H1 (cell line): ENCODE results near the gene SLX4IP. TPM values are rescaled to one million over a fixed set of nuclear protein-coding genes. Genes with fewer than 3 reads are reported as not detected.
A peak's percentile ranks its signal among the peaks of the same experiment; 100 is the strongest.

Experiments used
- CTCF ChIA-PET: fragments of 300-600 bp; sonication (Branson Sonifier 250); formaldehyde crosslinking; loops from one replicate; lab custom pipeline; 2021; ENCODE audit not compliant: partially characterized antibody; lab: Charles Lee
- POLR2A ChIA-PET: fragments of 300-600 bp; sonication (Branson Sonifier 250); formaldehyde crosslinking; loops from one replicate; lab custom pipeline; 2021; ENCODE audit warnings: inconsistent platforms; ENCODE audit not compliant: partially characterized antibody; lab: Charles Lee
- DNase-seq, 2 experiments: peaks; one replicate each; pipeline versions ENCODE4 v3.0.0 to v3.0.0-alpha.2; 2010 to 2022; ENCODE audit warnings: low spot score in 2 of 2, low read depth in 1 of 2, mixed read lengths in 1 of 2
- FAIRE-seq: peaks from 2 replicates; lab custom pipeline; 2011; peaks lifted over from hg19 to GRCh38; lab: Jason Lieb, UNC
- H2AFZ ChIP-seq: 2 replicates; pipeline ENCODE4 v1.8.1; 2012; ENCODE audit warnings: low read length, inconsistent platforms
- H2AK5ac ChIP-seq: 2 replicates; pipeline ENCODE4 v1.6.1; 2013; ENCODE audit warnings: low read depth, low read length
- H2BK120ac ChIP-seq: replicated peaks from 2 replicates; pipeline ENCODE3; 2013; ENCODE audit warnings: low read depth, low read length, inconsistent platforms
- H2BK12ac ChIP-seq: 2 replicates; pipeline ENCODE4 v1.6.1; 2013; ENCODE audit warnings: low read depth, low read length
- H2BK15ac ChIP-seq: 2 replicates; pipeline ENCODE4 v1.6.1; 2013; ENCODE audit warnings: low read length
- H2BK20ac ChIP-seq: 2 replicates; pipeline ENCODE4 v1.6.1; 2013; ENCODE audit warnings: low read length
- H2BK5ac ChIP-seq: 2 replicates; pipeline ENCODE4 v1.6.1; 2013; ENCODE audit warnings: low read depth, low read length
- H3K14ac ChIP-seq: 2 replicates; pipeline ENCODE4 v1.6.1; 2013; ENCODE audit warnings: inconsistent platforms; ENCODE audit not compliant: insufficient read length
- H3K18ac ChIP-seq: 2 replicates; pipeline ENCODE4 v1.6.1; 2013; ENCODE audit warnings: low read length; ENCODE audit errors: extremely low read depth
- H3K23ac ChIP-seq: 2 replicates; pipeline ENCODE4 v1.6.1; 2013; ENCODE audit warnings: inconsistent platforms; ENCODE audit not compliant: insufficient read length
- H3K23me2 ChIP-seq: 2 replicates; pipeline ENCODE4 v1.6.1; 2013; ENCODE audit warnings: low read depth, low read length
- H3K27ac ChIP-seq: 2 replicates; pipeline ENCODE4 v1.6.1; 2011; ENCODE audit warnings: low read depth, low read length, inconsistent platforms
- H3K27me3 ChIP-seq, 4 experiments: replicated peaks in 1 of 4; 1 replicate in 1 of 4; 2 replicates in 3 of 4; pipeline versions ENCODE4 v1.6.1 to v1.8.1; 2011 to 2013; ENCODE audit warnings: low read length in 3 of 4, mild to moderate bottlenecking in 3 of 4, inconsistent platforms in 2 of 4, mixed read lengths in 2 of 4, moderate library complexity in 1 of 4; ENCODE audit not compliant: control insufficient read depth in 3 of 4, insufficient read depth in 3 of 4; ENCODE audit errors: extremely low read depth in 1 of 4
- H3K36me3 ChIP-seq, 4 experiments: 2 replicates each; pipeline versions ENCODE4 v1.6.1 to v1.8.1; 2011 to 2013; ENCODE audit warnings: mild to moderate bottlenecking in 4 of 4, low read length in 3 of 4, moderate library complexity in 2 of 4, control low read depth in 1 of 4, inconsistent platforms in 1 of 4; ENCODE audit not compliant: insufficient read depth in 4 of 4, control insufficient read depth in 2 of 4
- H3K4ac ChIP-seq: replicated peaks from 2 replicates; pipeline ENCODE3; 2013; ENCODE audit warnings: low read length, low read depth, mixed read lengths, inconsistent platforms; ENCODE audit not compliant: insufficient read length
- H3K4me1 ChIP-seq, 4 experiments: replicated peaks in 1 of 4; 1 replicate in 1 of 4; 2 replicates in 3 of 4; pipeline versions ENCODE4 v1.6.1 to v1.8.1; 2011 to 2013; ENCODE audit warnings: low read length in 3 of 4, inconsistent platforms in 2 of 4, mixed read lengths in 1 of 4; ENCODE audit not compliant: insufficient read depth in 4 of 4, control insufficient read depth in 3 of 4
- H3K4me2 ChIP-seq, 2 experiments: 2 replicates each; pipeline versions ENCODE4 v1.6.1 to v1.8.1; 2011 to 2013; ENCODE audit warnings: low read depth in 2 of 2, low read length in 2 of 2, control low read depth in 1 of 2, inconsistent platforms in 1 of 2, mild to moderate bottlenecking in 1 of 2; ENCODE audit not compliant: insufficient read depth in 1 of 2
- H3K4me3 ChIP-seq, 4 experiments: fragments of 200-600, 300-600 bp in 1 of 4; sonication (generic), shearing (Covaris generic), sonication (Bioruptor Twin) in 1 of 4; 2 replicates each; pipeline versions ENCODE4 v1.5.1 to v1.8.1; 2011 to 2016; ENCODE audit warnings: low read length in 4 of 4, low read depth in 3 of 4, control low read depth in 2 of 4, inconsistent platforms in 2 of 4, mild to moderate bottlenecking in 2 of 4, mixed read lengths in 1 of 4, moderate library complexity in 1 of 4; ENCODE audit not compliant: insufficient read depth in 2 of 4; ENCODE audit errors: extremely low read depth in 1 of 4
- H3K56ac ChIP-seq: replicated peaks from 2 replicates; pipeline ENCODE3; 2013; ENCODE audit warnings: low read depth, mild to moderate bottlenecking, mixed read lengths, low read length, inconsistent platforms; ENCODE audit not compliant: insufficient read length
- H3K79me1 ChIP-seq: 2 replicates; pipeline ENCODE4 v1.6.1; 2013; ENCODE audit warnings: low read depth, low read length, control low read depth
- H3K79me2 ChIP-seq, 2 experiments: 2 replicates each; pipeline versions ENCODE4 v1.6.1 to v1.8.1; 2012 to 2013; ENCODE audit warnings: low read length in 2 of 2, mild to moderate bottlenecking in 2 of 2, inconsistent platforms in 1 of 2; ENCODE audit not compliant: insufficient read depth in 2 of 2, control insufficient read depth in 1 of 2
- H3K9ac ChIP-seq, 4 experiments: replicated peaks in 1 of 4; 1 replicate in 1 of 4; 2 replicates in 3 of 4; pipeline versions ENCODE4 v1.6.1 to v1.8.1; 2011 to 2013; ENCODE audit warnings: low read depth in 3 of 4, low read length in 3 of 4, control low read depth in 2 of 4, mild to moderate bottlenecking in 2 of 4, moderate library complexity in 2 of 4, inconsistent platforms in 1 of 4; ENCODE audit errors: extremely low read depth in 1 of 4
- H3K9me3 ChIP-seq, 2 experiments: 2 replicates each; pipeline versions ENCODE4 v1.6.1 to v1.8.1; 2012 to 2013; ENCODE audit warnings: mild to moderate bottlenecking in 2 of 2, moderate library complexity in 2 of 2, control low read depth in 1 of 2, inconsistent platforms in 1 of 2, low read depth in 1 of 2, low read length in 1 of 2, mixed read lengths in 1 of 2; ENCODE audit not compliant: insufficient read depth in 2 of 2
- H4K20me1 ChIP-seq, 2 experiments: replicated peaks in 1 of 2; 2 replicates each; pipeline versions ENCODE3 to v1.8.1; 2011 to 2013; ENCODE audit warnings: inconsistent platforms in 2 of 2, low read length in 2 of 2, mild to moderate bottlenecking in 1 of 2; ENCODE audit not compliant: insufficient read depth in 2 of 2, control insufficient read depth in 1 of 2
- H4K5ac ChIP-seq: 2 replicates; pipeline ENCODE4 v1.6.1; 2013; ENCODE audit warnings: low read length, low read depth, mixed read lengths, inconsistent platforms; ENCODE audit not compliant: insufficient read length
- H4K8ac ChIP-seq: 2 replicates; pipeline ENCODE4 v1.8.0; 2013; ENCODE audit warnings: mild to moderate bottlenecking, moderate library complexity, low read length, inconsistent platforms; ENCODE audit not compliant: insufficient read depth; ENCODE audit errors: extremely low read depth
- H4K91ac ChIP-seq: replicated peaks from 2 replicates; pipeline ENCODE3; 2013; ENCODE audit warnings: low read length, mixed read lengths, inconsistent platforms; ENCODE audit not compliant: insufficient read length
- ASH2L ChIP-seq: fragments of 200-600, 300-600 bp; sonication (generic); IDR thresholded peaks from one replicate; pipeline ENCODE4 v1.7.1; 2017; ENCODE audit warnings: low read length
- CEBPB ChIP-seq: IDR thresholded peaks from 2 replicates; pipeline ENCODE4 v1.6.1; 2012; ENCODE audit warnings: low read depth, low read length
- RNF2 ChIP-seq: fragments of 200-900, 300-1000 bp; sonication (generic); IDR thresholded peaks from 2 replicates; pipeline ENCODE4 v1.7.1; 2016; ENCODE audit warnings: borderline replicate concordance, low read depth, mild to moderate bottlenecking, antibody characterized with exemption, low read length; ENCODE audit not compliant: poor library complexity, severe bottlenecking; ENCODE audit errors: missing control alignments
- WGBS, 2 experiments: shearing (Covaris generic) in 1 of 2; methylation state at CpG; one replicate each; pipeline versions ENCODE4 v1.1.6 to v1.1.7; 2013 to 2015; ENCODE audit warnings: low lambda C conversion rate in 2 of 2, mixed read lengths in 2 of 2, inconsistent platforms in 1 of 2, low coverage in 1 of 2, missing lambda C conversion rate in 1 of 2; ENCODE audit not compliant: insufficient replicate concordance in 2 of 2, insufficient coverage in 1 of 2, insufficient read length in 1 of 2; ENCODE audit errors: extremely low coverage in 1 of 2, missing lambda C conversion rate in 1 of 2; 5-methylcytosine and 5-hydroxymethylcytosine counted together
- polyA plus RNA-seq, 7 experiments: library from polyadenylated mRNA; depleted of rRNA in 3 of 7; stranded (reverse) in 5 of 7; unstranded in 2 of 7; fragments of >200 nt in 5 of 7; fragments of 200-250 nt in 2 of 7; gene quantifications; 1 replicate in 5 of 7; 2 replicates in 1 of 7; 4 replicates in 1 of 7; pipeline versions ENCODE4 v1.2.1 to v1.2.3, GENCODE V29; 2011 to 2013; ENCODE audit warnings: missing spikeins in 2 of 7, mixed read lengths in 2 of 7
- total RNA-seq: library from RNA; stranded (reverse); fragmentation: NEBNext Ultra II Directional; extraction: Animal tissue kit (Norgen Biotek cat#: 25700); gene quantifications from 2 replicates; pipeline ENCODE4 v1.2.1, GENCODE V29; 2021

The SLX4IP gene
- total and polyA plus RNA-seq, 2 of the 8 experiments (the other 6 are each of a cell fraction or from before 2014, with no cell fraction given), result 2.4 to 8.7 TPM

DNA sequence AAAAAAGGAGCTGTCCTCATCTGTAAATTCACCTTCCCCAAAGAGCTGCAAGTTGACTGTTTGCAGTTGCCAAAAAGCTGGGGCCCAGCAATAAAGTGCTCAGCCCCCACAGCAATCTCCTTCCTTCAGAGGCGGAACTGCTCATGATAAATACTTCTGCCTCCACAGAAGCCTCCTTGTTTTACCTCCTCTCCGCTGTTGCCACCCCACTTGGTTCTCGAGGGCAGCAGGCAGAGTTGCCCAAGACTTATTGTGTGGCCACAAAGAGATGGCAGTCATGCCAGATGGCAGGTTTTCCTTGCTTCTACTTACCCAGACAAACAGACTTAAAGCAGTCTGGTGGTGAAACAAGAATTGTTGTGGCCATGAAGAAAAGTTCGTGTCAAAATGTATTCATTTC lies 66.3 kb downstream of the SLX4IP start:
- Histone ChIP-seq H2BK15ac (peak overlapping the region; percentile 21; the same call in 1 of the 2 replicates), H3K4me2 (peak overlapping the region; percentile 22 to 29; a peak in 2 of 4 replicates), H4K5ac (no peak overlapping the region), H3K79me2 (peaks cover 3 to 12% of the 10 kb centered on the region in 2 experiments; a peak in 2 of 4 replicates), H3K4me1 (peaks cover 5 to 15% (median 10%) of the 10 kb centered on the region in 4 experiments; a peak in 6 of 7 replicates), H4K8ac (0 out of 2 replicates have a peak overlapping the region, but pooled peaks have one; percentile 62), H4K20me1 (no peaks in the 10 kb centered on the region), H3K18ac (no peak overlapping the region), H3K36me3 (no peaks in the 10 kb centered on the region), H2AFZ (no peak overlapping the region), H3K9ac (no peak overlapping the region), H3K56ac (no peak overlapping the region), H2BK20ac (no peak overlapping the region), H2AK5ac (no peak overlapping the region), H2BK120ac (no peak overlapping the region), H2BK12ac (no peak overlapping the region), H3K23me2 (no peaks in the 10 kb centered on the region), H3K4ac (no peak overlapping the region), H3K27me3 (no peaks in the 10 kb centered on the region), H3K14ac (no peak overlapping the region), H2BK5ac (no peak overlapping the region), H3K27ac (no peak overlapping the region), H4K91ac (no peak overlapping the region), H3K4me3 (peak overlapping the region in 1 of 4 experiments; percentile 4; a peak in 1 of 8 replicates), H3K23ac (no peak overlapping the region), H3K79me1 (0 out of 2 replicates have a peak, but pooled peaks cover 4% of the 10 kb centered on the region), H3K9me3 (no peaks in the 10 kb centered on the region)
- peak; percentile 24 for TF ChIP-seq ASH2L
- TF ChIP-seq RNF2, result no peak
- 0 out of 2 replicates have a peak, but pooled peaks have one; percentile 7 for TF ChIP-seq CEBPB
- POLR2A ChIA-PET, result interaction anchor here (1.1 kb wide), 1 partner anchor 21 kb away, joined by 4 read pairs; no protein-coding TSS in a partner anchor
- FAIRE-seq, result no peak
- DNase-seq, result no peak
- 75% methylated on average over 4 of the region's 4 CpGs; no CpG with 5 or more reads in 1 of the 2 experiments for WGBS, 2 experiments
- CTCF ChIA-PET, result interaction anchor here (0.9 to 2.3 kb wide), 2 partner anchors 23 to 26 kb away, joined by 3 to 8 read pairs; no protein-coding TSS in a partner anchor
